Hepatocyte (in vitro differentiated cells): ENCODE measurements around the gene NAXD.

Experiments
- CTCF ChIP-seq: fragments of 200-600 bp; sonication (generic); IDR thresholded peaks from 2 replicates; pipeline ENCODE4 v1.5.1; 2016; ENCODE audit warnings: antibody characterized with exemption, mild to moderate bottlenecking; ENCODE audit not compliant: poor library complexity
- EZH2 ChIP-seq: fragments of 200-600 bp; sonication (generic); IDR thresholded peaks from 2 replicates; pipeline ENCODE4 v1.6.1; 2016; ENCODE audit warnings: antibody characterized with exemption, mild to moderate bottlenecking, borderline replicate concordance

DNA sequence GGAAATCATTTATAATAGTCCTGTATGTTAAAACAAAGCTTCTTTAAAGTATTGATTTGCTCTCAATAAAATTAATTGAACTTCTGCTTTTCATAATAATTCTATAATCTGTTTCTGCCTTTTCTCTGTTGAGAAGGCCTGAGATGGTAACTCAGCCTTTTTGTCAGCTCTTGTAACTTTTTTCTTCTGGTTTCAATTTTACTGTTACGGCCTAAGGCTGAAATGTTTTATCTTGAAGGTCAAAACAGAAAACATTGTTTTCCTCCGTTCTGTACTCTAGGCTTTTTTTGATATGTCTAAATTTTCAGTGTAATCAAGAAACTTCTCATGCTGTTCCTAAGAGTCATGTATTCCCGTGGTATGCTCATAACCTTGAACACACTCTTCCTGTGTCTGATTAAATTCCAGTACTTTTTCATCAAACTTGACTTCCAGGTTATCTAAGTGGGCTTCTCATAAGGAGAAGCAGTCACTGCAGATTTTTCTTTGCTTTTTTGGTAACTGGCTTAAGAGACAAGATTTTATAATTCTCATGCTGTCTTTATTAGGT lies 7.6 kb upstream of the NAXD start:
- TF ChIP-seq CTCF (no peak), EZH2 (no peak)
